LHCN-M2 (cell line): ENCODE data around the gene KMT5C. TPM values are rescaled to one million over a fixed set of nuclear protein-coding genes. Genes with fewer than 3 reads are reported as not detected.

Experiments used
- DNase-seq: peaks from one replicate; pipeline ENCODE4 v3.0.0-alpha.2; 2012; ENCODE audit warnings: low read depth
- total RNA-seq: library from RNA; depleted of rRNA; stranded (reverse); fragments of >200 nt; gene quantifications from 2 replicates; pipeline ENCODE4 v1.2.3, GENCODE V29; 2014

The KMT5C gene
- total RNA-seq, 1 experiment from 2014 or later: 14.8 TPM

GRCh38 chr19:55366790-55367189 lies 27.1 kb downstream of the KMT5C start:
- DNase-seq: no peak

GRCh38 chr19:55368106-55368505 lies 28.4 kb downstream of the KMT5C start:
- no peak for DNase-seq

DNA sequence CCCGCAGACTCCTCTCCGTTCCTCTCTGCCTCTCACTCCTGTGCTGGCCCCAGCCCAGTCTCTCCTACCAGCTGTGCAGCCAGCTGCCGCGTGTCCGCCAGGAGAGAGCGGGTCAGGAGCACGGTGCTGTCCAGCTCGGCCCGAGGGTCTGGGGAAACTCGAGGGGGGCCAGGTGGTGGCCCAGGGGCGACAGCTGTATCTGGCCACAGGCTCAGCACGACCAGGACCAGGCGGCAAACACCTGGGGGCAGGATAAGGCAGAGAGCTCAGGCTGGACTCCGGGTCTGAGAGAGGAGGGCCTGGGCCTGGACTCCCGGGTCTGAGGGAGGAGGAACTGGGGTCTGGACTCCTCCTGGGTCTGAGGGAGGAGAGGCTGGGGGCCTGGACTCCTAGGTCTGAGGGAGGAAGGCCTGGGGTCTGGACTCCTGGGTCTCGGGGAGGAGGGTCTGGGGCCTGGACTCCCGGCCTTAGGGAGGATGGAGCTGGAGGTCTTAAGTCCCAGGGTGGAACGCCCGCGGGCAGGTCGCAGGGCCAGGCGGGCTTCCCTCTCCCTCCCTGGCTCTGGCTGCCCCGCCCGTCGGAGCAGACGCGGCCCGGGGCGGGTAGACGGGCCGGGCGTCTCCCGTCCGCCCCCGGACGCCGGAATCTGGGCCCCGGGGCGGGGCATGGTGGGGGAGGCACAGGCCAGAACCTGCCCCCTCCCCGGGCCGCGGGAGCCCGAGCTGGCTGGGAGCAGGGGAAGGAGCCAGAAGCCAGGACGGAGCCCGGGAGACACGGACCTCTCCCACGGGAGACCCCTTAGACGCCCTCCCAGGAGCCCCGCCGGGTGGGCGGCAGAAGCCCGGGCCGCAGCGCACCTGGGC lies 29.3 kb downstream of the KMT5C start:
- DNase-seq: no peak

DNA sequence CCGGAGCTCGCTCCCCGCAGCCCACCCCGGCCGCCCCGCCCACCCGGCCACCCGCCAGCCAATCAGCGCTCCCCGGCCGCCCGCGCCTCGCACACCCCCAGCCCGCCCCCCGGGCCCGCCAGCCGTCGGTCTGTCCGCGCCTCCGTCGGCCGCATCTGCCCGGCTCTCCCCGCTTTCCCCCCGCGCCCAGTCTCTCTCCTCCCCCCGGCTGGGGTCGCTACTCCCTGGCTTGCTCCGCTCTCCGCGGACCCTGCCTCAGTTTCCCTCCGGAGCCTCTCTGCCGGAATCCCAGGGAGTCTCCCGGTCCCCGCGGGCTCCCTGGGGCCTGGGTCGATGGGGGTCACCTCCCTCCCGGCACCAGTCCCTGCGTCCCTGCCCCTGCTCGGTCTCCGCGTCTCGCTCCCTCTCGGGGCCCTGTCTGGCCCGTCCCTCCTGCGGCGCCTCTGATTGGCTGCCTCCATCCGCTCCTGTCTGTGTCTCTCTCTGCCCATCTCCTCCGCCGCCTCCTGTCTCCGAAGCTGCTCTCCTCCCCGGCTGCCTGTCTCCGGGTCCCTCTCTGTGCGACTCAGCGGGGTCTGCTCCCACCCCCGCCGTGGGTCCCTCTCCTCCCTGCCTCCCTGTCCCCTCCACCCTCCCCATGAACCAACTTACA lies 30.1 kb downstream of the KMT5C start:
- peak; percentile 57 for DNase-seq

DNA sequence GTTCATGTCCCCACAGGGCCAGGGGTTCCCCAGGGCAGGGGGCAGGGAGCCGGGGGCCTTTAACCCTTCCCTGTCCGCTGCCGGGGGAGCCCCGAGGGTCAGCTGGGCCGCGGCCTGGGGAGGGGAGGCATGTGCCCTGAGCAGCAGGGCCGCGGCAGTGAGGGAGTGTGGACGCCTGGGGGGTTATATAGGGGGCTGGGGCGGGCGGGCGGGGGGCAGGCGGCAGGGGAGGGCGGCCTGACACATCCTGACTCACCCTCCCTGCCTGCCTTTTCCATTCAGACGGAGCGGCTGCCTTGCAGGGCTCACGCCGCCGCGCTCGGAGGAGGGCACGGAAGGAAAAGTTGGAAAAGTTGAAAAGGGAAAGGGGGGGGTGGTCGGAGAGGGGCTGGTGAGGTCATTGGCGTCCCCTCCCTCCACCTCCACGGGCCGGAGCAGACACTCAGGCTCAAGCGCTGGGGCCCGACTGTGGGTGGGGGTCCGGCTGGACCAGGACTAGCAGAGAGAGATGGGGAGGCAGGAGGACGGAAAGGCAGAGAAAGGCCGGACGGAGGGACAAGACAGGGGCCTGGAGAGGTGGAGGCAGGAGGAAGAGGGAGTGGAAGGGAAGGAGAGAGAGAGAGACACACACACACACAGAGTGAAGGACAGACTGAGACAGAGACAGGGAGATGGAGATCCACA lies 30.8 kb downstream of the KMT5C start, which contains the start of gene IL11:
Gene IL11, minus strand, starts transcription at position 159 of the 684 bp plus-strand sequence. Its CDS starts 153 bp downstream, at position 6.
- no peak for DNase-seq

GRCh38 chr19:55372316-55373081 lies 32.8 kb downstream of the KMT5C start:
- no peak for DNase-seq

DNA sequence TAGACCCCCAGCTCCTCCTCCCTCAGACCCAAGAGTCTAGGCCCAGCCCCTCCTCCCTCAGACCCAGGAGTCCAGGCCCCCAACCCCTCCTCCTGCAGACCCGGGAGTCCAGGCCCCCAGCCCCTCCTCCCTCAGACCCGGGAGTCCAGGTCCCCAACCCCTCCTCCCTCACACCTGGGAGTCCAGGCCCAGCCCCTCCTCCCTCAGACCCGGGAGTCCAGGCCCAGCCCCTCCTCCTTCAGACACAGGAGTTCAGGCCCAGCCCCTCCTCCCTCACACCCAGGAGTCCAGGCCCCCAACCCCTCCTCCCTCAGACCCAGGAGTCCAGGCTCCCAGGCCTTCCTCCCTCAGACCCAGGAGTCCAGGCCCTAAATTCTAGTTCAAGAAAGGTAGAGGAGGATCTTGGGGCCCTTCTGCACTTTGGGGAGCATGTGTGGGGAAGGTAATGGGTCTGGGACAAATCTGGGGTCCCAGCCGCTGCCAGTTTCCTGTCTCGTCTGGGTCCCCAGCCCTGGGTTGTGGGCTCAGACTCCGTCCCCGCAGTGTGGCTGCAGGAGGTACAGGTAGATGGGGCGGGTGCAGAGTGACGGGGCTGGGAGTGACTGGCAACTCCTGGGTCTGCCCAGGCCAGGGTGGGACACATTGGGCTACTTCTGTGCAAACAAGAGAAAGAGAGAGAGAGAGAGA lies 33.8 kb downstream of the KMT5C start:
- DNase-seq: no peak

GRCh38 chr19:55373993-55374757 lies 34.5 kb downstream of the KMT5C start:
- DNase-seq: no peak

DNA sequence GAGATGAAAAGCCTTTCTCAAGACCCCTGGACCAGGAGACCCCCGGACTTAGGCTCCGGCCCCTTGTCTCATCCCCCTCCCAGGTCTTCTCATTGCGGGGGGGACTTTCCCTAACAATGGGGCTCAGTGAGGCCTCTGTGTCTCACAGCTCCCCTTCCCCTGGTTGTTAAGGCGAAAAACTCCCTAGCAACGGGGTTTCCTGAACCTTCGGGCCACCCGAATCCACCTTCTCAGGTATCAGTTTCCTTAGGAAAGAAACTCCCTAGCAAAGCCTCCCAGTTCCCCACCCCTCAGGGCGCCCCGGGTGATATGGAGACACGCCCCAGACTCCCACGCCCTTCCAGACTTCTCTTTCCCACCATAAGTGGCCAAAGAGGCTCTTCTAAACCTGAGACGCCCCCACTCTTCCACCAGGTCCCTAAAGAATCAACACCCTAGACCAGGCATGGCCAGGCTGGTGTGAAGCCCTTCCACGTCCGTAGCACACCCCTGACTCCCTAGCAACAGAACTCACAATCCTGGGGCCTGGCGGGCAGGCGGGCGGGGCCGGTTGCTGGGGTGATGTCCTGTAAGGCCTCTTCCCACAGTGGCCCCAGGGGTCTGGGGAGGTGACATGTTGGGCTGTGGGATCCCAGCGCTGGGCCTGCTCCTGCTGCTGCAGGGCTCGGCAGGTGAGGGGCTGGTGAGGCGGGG lies 36.7 kb downstream of the KMT5C start, which contains the start of gene TMEM190:
Gene TMEM190, plus strand, starts transcription at position 586 of the 693 bp plus-strand sequence. Its CDS starts 28 bp downstream, at position 614.
- DNase-seq: no peak

GRCh38 chr19:55377356-55378131 lies 37.9 kb downstream of the KMT5C start:
- no peak for DNase-seq

- DNase-seq: peak; percentile 72
Measured at GRCh38 chr19:55379174-55379573, 39.5 kb downstream of the KMT5C start.

- no peak for DNase-seq
Measured at GRCh38 chr19:55382013-55382412, 42.3 kb downstream of the KMT5C start.

GRCh38 chr19:55382522-55383054 lies 42.9 kb downstream of the KMT5C start:
- DNase-seq: no peak

GRCh38 chr19:55383279-55384130 lies 43.8 kb downstream of the KMT5C start:
- DNase-seq: no peak

DNA sequence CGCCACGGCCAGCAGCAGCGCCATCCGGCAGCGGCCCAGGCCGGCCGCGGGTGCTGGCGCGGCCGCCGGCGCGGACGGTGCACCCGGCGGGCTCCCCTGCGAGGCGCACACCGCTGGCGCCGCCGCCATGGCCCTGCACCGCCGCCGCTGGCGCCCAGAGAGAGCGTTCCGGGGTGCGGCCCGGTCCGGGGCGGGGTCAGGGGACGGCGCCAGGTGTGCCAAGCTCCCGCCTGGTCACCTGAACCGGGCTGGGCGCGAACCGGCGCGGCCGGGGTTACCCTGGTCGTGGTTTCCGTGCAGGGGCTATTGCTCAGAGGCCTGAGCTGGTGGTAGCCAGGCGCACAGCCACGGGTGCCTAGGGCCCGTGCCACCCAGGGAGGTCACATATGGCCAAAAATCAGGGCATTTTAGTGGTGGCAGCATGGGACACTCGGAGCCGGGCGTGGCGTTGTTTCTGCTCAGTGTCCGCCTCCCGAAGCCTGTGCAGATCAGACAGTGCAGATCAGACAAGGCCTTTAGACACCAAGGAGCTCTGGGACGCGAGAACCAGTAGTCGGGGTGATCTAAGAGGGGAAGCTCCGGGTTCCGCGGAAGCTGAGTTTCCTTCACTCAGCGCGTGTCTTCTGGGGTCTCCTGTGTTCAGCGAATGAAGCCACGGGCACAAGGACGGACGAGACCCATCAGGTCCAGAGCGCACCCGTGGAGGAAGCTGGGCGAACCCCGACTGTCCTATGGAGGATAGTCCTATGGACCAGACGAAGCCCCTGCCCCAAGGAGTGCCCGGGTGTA lies 44.6 kb downstream of the KMT5C start, which contains the start of gene TMEM238:
Gene TMEM238, minus strand, starts transcription at position 162 of the 789 bp plus-strand sequence. Its CDS starts 33 bp downstream, at position 129.
- no peak for DNase-seq
